NCI-H748 (cell line): ENCODE data around the gene SNCAIP.

ENCODE experiments used
- DNase-seq: peaks from one replicate; lab custom pipeline; 2025; ENCODE audit not compliant: unreplicated experiment; lab: John Stamatoyannopoulos, UW

SNCAIP gene

GRCh38 chr5:122311961-122312590, at the start of gene SNCAIP:
Gene SNCAIP, plus strand, starts transcription at chr5:122312237. Its CDS starts 78,898 bp downstream, at chr5:122391135.
- DNase-seq, result peak; percentile 81

GRCh38 chr5:122263352-122264030, 48.5 kb upstream of the SNCAIP start:
- DNase-seq, result no peak

- no peak for DNase-seq
Observed at GRCh38 chr5:122264610-122265009, 47.4 kb upstream of the SNCAIP start.

- DNase-seq, result no peak
Observed at GRCh38 chr5:122267185-122267584, 44.9 kb upstream of the SNCAIP start.

- no peak for DNase-seq
Observed at GRCh38 chr5:122273696-122274095, 38.3 kb upstream of the SNCAIP start.

- no peak for DNase-seq
Observed at GRCh38 chr5:122283592-122283991, 28.4 kb upstream of the SNCAIP start.

- DNase-seq, result no peak
Observed at GRCh38 chr5:122286541-122286940, 25.5 kb upstream of the SNCAIP start.

- DNase-seq, result no peak
Observed at GRCh38 chr5:122287101-122287500, 24.9 kb upstream of the SNCAIP start.

- DNase-seq, result peak; percentile 24
Observed at GRCh38 chr5:122291000-122291901, 20.8 kb upstream of the SNCAIP start.

GRCh38 chr5:122292332-122292731, 19.7 kb upstream of the SNCAIP start:
- DNase-seq, result no peak

GRCh38 chr5:122295138-122295537, 16.9 kb upstream of the SNCAIP start:
- peak; percentile 70 for DNase-seq

GRCh38 chr5:122296871-122297270, 15.2 kb upstream of the SNCAIP start:
- no peak for DNase-seq

GRCh38 chr5:122297587-122298298, 14.3 kb upstream of the SNCAIP start:
- no peak for DNase-seq

- peak; percentile 18 for DNase-seq
Observed at GRCh38 chr5:122300374-122300773, 11.7 kb upstream of the SNCAIP start.

GRCh38 chr5:122301016-122301415, 11.0 kb upstream of the SNCAIP start:
- DNase-seq, result no peak

GRCh38 chr5:122304471-122305215, 7.4 kb upstream of the SNCAIP start:
- no peak for DNase-seq

GRCh38 chr5:122306461-122306860, 5.6 kb upstream of the SNCAIP start:
- no peak for DNase-seq

GRCh38 chr5:122310889-122311288, 1.1 kb upstream of the SNCAIP start:
- DNase-seq, result peak; percentile 54

GRCh38 chr5:122311497-122311960, 508 bp upstream of the SNCAIP start:
- DNase-seq, result peak; percentile 79
